CD14-positive monocyte (primary cell): ENCODE measurements around the gene ZNF273. TPM values are rescaled to one million over a fixed set of nuclear protein-coding genes. Genes with fewer than 3 reads are reported as not detected.

ENCODE experiments used
- DNase-seq, 3 donors: peaks; one replicate each; pipeline ENCODE4 v3.0.0-alpha.2; 2011 to 2022
- H2AFZ ChIP-seq: 2 replicates; pipeline ENCODE4 v1.6.0; 2012; ENCODE audit warnings: mild to moderate bottlenecking, low read depth, low read length, inconsistent platforms; ENCODE audit not compliant: insufficient read depth, poor library complexity, severe bottlenecking
- H3K27ac ChIP-seq, 2 donors: 1 replicate in 1 of 2; 2 replicates in 1 of 2; pipeline ENCODE4 v1.5.1; 2012 to 2013; ENCODE audit warnings: low read length in 2 of 2, control low read depth in 1 of 2, inconsistent platforms in 1 of 2, low read depth in 1 of 2, mild to moderate bottlenecking in 1 of 2
- H3K27me3 ChIP-seq, 2 donors: one replicate each; pipeline versions ENCODE4 v1.6.0 to v1.6.1; 2011 to 2013; ENCODE audit warnings: low read length in 2 of 2; ENCODE audit not compliant: control insufficient read depth in 2 of 2, insufficient read depth in 2 of 2
- H3K36me3 ChIP-seq, 2 donors: replicated peaks in 1 of 2; 1 replicate in 1 of 2; 2 replicates in 1 of 2; pipeline versions ENCODE4 v1.5.1 to v1.6.1; 2012 to 2013; ENCODE audit warnings: low read length in 2 of 2, control low read depth in 1 of 2, inconsistent platforms in 1 of 2, mild to moderate bottlenecking in 1 of 2; ENCODE audit not compliant: insufficient read depth in 2 of 2, control insufficient read depth in 1 of 2
- H3K4me1 ChIP-seq, 2 donors: 1 replicate in 1 of 2; 2 replicates in 1 of 2; pipeline versions ENCODE4 v1.5.1 to v1.6.1; 2012 to 2013; ENCODE audit warnings: low read length in 2 of 2, control low read depth in 1 of 2, inconsistent platforms in 1 of 2, mild to moderate bottlenecking in 1 of 2, moderate library complexity in 1 of 2; ENCODE audit not compliant: insufficient read depth in 2 of 2, control insufficient read depth in 1 of 2
- H3K4me2 ChIP-seq: replicated peaks from 2 replicates; pipeline ENCODE3; 2012; ENCODE audit warnings: low read length, moderate library complexity, mild to moderate bottlenecking; ENCODE audit not compliant: poor library complexity, severe bottlenecking; ENCODE audit errors: extremely low read depth
- H3K4me3 ChIP-seq, 3 experiments: fragments of 200-600 bp in 1 of 3; sonication (generic) in 1 of 3; replicated peaks in 1 of 3; 1 replicate in 2 of 3; 2 replicates in 1 of 3; pipeline ENCODE4 v1.5.1; 2011 to 2013; ENCODE audit warnings: low read length in 3 of 3, mild to moderate bottlenecking in 3 of 3, control low read depth in 2 of 3, low read depth in 2 of 3, inconsistent platforms in 1 of 3, moderate library complexity in 1 of 3
- H3K79me2 ChIP-seq: 2 replicates; pipeline ENCODE4 v1.6.0; 2012; ENCODE audit warnings: mild to moderate bottlenecking, control low read depth, inconsistent platforms, low read length, moderate library complexity; ENCODE audit not compliant: insufficient read depth
- H3K9ac ChIP-seq: 2 replicates; pipeline ENCODE4 v1.6.0; 2017; ENCODE audit warnings: low read length, mild to moderate bottlenecking; ENCODE audit not compliant: insufficient read depth, poor library complexity, severe bottlenecking
- H3K9me3 ChIP-seq, 2 donors: replicated peaks in 1 of 2; 1 replicate in 1 of 2; 2 replicates in 1 of 2; pipeline versions ENCODE4 v1.5.1 to v1.6.1; 2012 to 2013; ENCODE audit warnings: low read length in 2 of 2, control low read depth in 1 of 2; ENCODE audit not compliant: control insufficient read depth in 1 of 2, insufficient read depth in 1 of 2
- H4K20me1 ChIP-seq: 2 replicates; pipeline ENCODE4 v1.6.0; 2012; ENCODE audit warnings: mild to moderate bottlenecking, low read length, control low read depth, moderate library complexity; ENCODE audit not compliant: insufficient read depth
- H3K27ac Mint-ChIP-seq, 7 donors: one replicate each; pipeline ENCODE4 v1.8.0; 2020; ENCODE audit warnings: mild to moderate bottlenecking in 7 of 7, mixed read lengths in 7 of 7, moderate library complexity in 6 of 7, inconsistent platforms in 2 of 7
- H3K27me3 Mint-ChIP-seq, 3 donors: one replicate each; pipeline ENCODE4 v1.8.0; 2021 to 2022; ENCODE audit warnings: low read depth in 3 of 3, mild to moderate bottlenecking in 3 of 3, mixed read lengths in 3 of 3, moderate library complexity in 3 of 3, inconsistent platforms in 1 of 3
- H3K36me3 Mint-ChIP-seq, 2 donors: one replicate each; pipeline ENCODE4 v1.8.0; 2020; ENCODE audit warnings: mixed read lengths in 2 of 2, inconsistent platforms in 1 of 2, mild to moderate bottlenecking in 1 of 2
- H3K4me1 Mint-ChIP-seq: one replicate; pipeline ENCODE4 v1.8.0; 2020; ENCODE audit warnings: mild to moderate bottlenecking, mixed read lengths
- H3K4me3 Mint-ChIP-seq, 2 donors: one replicate each; pipeline ENCODE4 v1.8.0; 2020; ENCODE audit warnings: mild to moderate bottlenecking in 2 of 2, mixed read lengths in 2 of 2, moderate library complexity in 1 of 2
- H3K9me3 Mint-ChIP-seq, 7 donors: one replicate each; pipeline ENCODE4 v1.8.0; 2020 to 2022; ENCODE audit warnings: mixed read lengths in 7 of 7, mild to moderate bottlenecking in 6 of 7, moderate library complexity in 6 of 7, inconsistent platforms in 2 of 7
- CTCF ChIP-seq: fragments of 200-600 bp; IDR thresholded peaks from one replicate; pipeline ENCODE4 v1.8.0; 2022; ENCODE audit warnings: antibody characterized with exemption, mild to moderate bottlenecking
- WGBS: methylation state at CpG from one replicate; pipeline ENCODE4 v1.1.5; 2013; ENCODE audit warnings: missing lambda C conversion rate; ENCODE audit not compliant: insufficient coverage; 5-methylcytosine and 5-hydroxymethylcytosine counted together
- intact Hi-C, 2 donors: fragments of 100-400 bp; cut with micrococcal nuclease; formaldehyde crosslinking; loops; one replicate each; pipeline versions ENCODE4 v1.15.0 to v1.15.1; 2023
- polyA plus RNA-seq, 3 donors: library from polyadenylated mRNA; depleted of rRNA in 1 of 3; unstranded in 2 of 3; stranded (reverse) in 1 of 3; fragments of 300-500 nt in 2 of 3; fragments of >200 nt in 1 of 3; fragmentation: Illumina TruSeq in 2 of 3; gene quantifications; 1 replicate in 2 of 3; 2 replicates in 1 of 3; pipeline ENCODE4 v1.2.3, GENCODE V29; 2012 to 2021

The ZNF273 gene
- polyA plus RNA-seq, 3 donors = 0.21 to 1.7 (median 0.62) TPM

- Histone ChIP-seq H3K4me1 (peaks cover 9 to 13% of the 10 kb centered on the region in 2 donors), H3K79me2 (peaks cover 55% of the 10 kb centered on the region), H3K36me3 (no peaks in the 10 kb centered on the region), H3K4me2 (peak overlapping the region; percentile 83), H4K20me1 (no peaks in the 10 kb centered on the region), H3K27ac (no peak overlapping the region), H3K4me3 (peak overlapping the region in 2 of 3 experiments; percentile 85 to 87), H3K27me3 (no peaks in the 10 kb centered on the region), H3K9ac (no peak overlapping the region), H3K9me3 (peaks cover 0 to 22% of the 10 kb centered on the region in 2 donors), H2AFZ (peak overlapping the region; percentile 94)
- peaks cover 35% of the 10 kb centered on the region for H3K4me1 Mint-ChIP-seq
- TF ChIP-seq CTCF = no peak
- peaks cover 2 to 45% (median 19%) of the 10 kb centered on the region in 7 donors for H3K9me3 Mint-ChIP-seq
- peaks cover 13 to 33% of the 10 kb centered on the region in 2 donors for H3K36me3 Mint-ChIP-seq
- H3K4me3 Mint-ChIP-seq = peak overlapping the region; percentile 97 to 99
- peak overlapping the region in 3 of 7 donors; percentile 75 to 93 (median 92) for H3K27ac Mint-ChIP-seq
- intact Hi-C loops = loop anchor here in 1 of 2 donors (10.0 kb wide), 4 partner anchors 101 to 589 kb away; partner anchors contain the start of genes ERV3-1, ZNF680, ZNF736 and ZNF92
- WGBS = 98% methylated on average over 9 of the region's 15 CpGs
- no peak for DNase-seq
- H3K27me3 Mint-ChIP-seq = peaks cover 1 to 3% (median 1%) of the 10 kb centered on the region in 3 donors
These were observed 935 bp downstream of the ZNF273 start for GRCh38 chr7:64904008-64904407.

- peaks cover 9 to 13% of the 10 kb centered on the region in 2 donors for H3K4me1 ChIP-seq
- H3K9ac ChIP-seq = no peak overlapping the region
- H3K27me3 Mint-ChIP-seq = peaks cover 0 to 3% (median 0%) of the 10 kb centered on the region in 3 donors
- peaks cover 8 to 26% of the 10 kb centered on the region in 2 donors for H3K9me3 ChIP-seq
- peaks cover 66% of the 10 kb centered on the region for H3K79me2 ChIP-seq
- H3K36me3 ChIP-seq = no peaks in the 10 kb centered on the region
- peaks cover 13 to 36% of the 10 kb centered on the region in 2 donors for H3K36me3 Mint-ChIP-seq
- H4K20me1 ChIP-seq = no peaks in the 10 kb centered on the region
- no peaks in the 10 kb centered on the region for H3K27me3 ChIP-seq
- H2AFZ ChIP-seq = no peak overlapping the region
- H3K4me1 Mint-ChIP-seq = peaks cover 35% of the 10 kb centered on the region
- intact Hi-C loops = loop anchor here in 1 of 2 donors (10.0 kb wide), 4 partner anchors 100 to 590 kb away; partner anchors contain the start of genes ERV3-1, ZNF680, ZNF736 and ZNF92
- H3K4me2 ChIP-seq = no peak overlapping the region
- DNase-seq = no peak
- no peak for TF ChIP-seq CTCF
- H3K27ac ChIP-seq = no peak overlapping the region
- WGBS = no CpG with 5 or more reads among the region's 12 CpGs
- H3K4me3 ChIP-seq = no peak overlapping the region
- no peak overlapping the region for H3K27ac Mint-ChIP-seq
- no peak overlapping the region for H3K4me3 Mint-ChIP-seq
- peaks cover 12 to 49% (median 27%) of the 10 kb centered on the region in 7 donors for H3K9me3 Mint-ChIP-seq
These were observed 2.1 kb downstream of the ZNF273 start for GRCh38 chr7:64905133-64905532.
